HCT116 (cell line): ENCODE results near the gene NENF. TPM values are rescaled to one million over a fixed set of nuclear protein-coding genes. Genes with fewer than 3 reads are reported as not detected.

Experiments
- ATAC-seq: fragments of 200-7000 bp; cut with Tn5 transposase; 2 replicates; pipeline ENCODE4 v1.9.1; 2020; ENCODE audit warnings: mild to moderate bottlenecking, moderate library complexity
- BruUV-seq: library from RNA; stranded (reverse); fragments of 400-500 nt; replicated peaks from 2 replicates; lab custom pipeline; 2021; lab: Mats Ljungman, UMichigan
- CTCF ChIA-PET: fragments of 300-600 bp; sonication (Branson Sonifier 250); formaldehyde crosslinking; loops from one replicate; lab custom pipeline; 2021; ENCODE audit warnings: antibody characterized with exemption; lab: Charles Lee
- POLR2A ChIA-PET: fragments of 300-600, 350-600 bp; sonication (Branson Sonifier 250); formaldehyde crosslinking; loops from one replicate; lab custom pipeline; 2021; ENCODE audit warnings: antibody characterized with exemption; lab: Charles Lee
- RAD21 ChIA-PET, 2 experiments: fragments of 300-600 bp; sonication (Branson Sonifier 250); formaldehyde crosslinking; loops; one replicate each; lab custom pipeline; 2023; ENCODE audit warnings: low total read pairs in 2 of 2; ENCODE audit not compliant: uncharacterized antibody in 2 of 2, unreplicated experiment in 2 of 2, low non-redundant PET in 1 of 2; lab: Charles Lee
- DNase-seq: peaks from one replicate; pipeline ENCODE4 v3.0.0-alpha.2; 2010; ENCODE audit warnings: low read depth, low spot score
- H2AFZ ChIP-seq: fragments of 200-600 bp; shearing (Covaris generic), sonication (generic); 2 replicates; pipeline ENCODE4 v1.6.1; 2017; ENCODE audit warnings: low read depth, mixed run types, mixed read lengths, antibody characterized with exemption, low read length; ENCODE audit not compliant: poor library complexity, severe bottlenecking
- H3K27ac ChIP-seq: 2 replicates; pipeline ENCODE4 v1.5.1; 2012; ENCODE audit warnings: low read depth, low read length
- H3K27me3 ChIP-seq: fragments of 200-600 bp; sonication (generic); 2 replicates; pipeline ENCODE4 v1.6.1; 2016; ENCODE audit warnings: mixed run types, low read length, mixed read lengths; ENCODE audit not compliant: insufficient read depth
- H3K36me3 ChIP-seq, 2 experiments: fragments of 200-500 bp in 1 of 2; fragments of 200-600 bp in 1 of 2; sonication (Bioruptor generic) in 1 of 2; sonication (generic) in 1 of 2; 2 replicates each; pipeline versions ENCODE4 v1.5.1 to v1.6.1; 2014 to 2016; ENCODE audit warnings: low read length in 2 of 2, inconsistent platforms in 1 of 2, mixed read lengths in 1 of 2, mixed run types in 1 of 2; ENCODE audit not compliant: insufficient read depth in 2 of 2, control insufficient read depth in 1 of 2
- H3K4me1 ChIP-seq, 2 experiments: fragments of 200-600 bp in 1 of 2; sonication (generic) in 1 of 2; 2 replicates each; pipeline versions ENCODE4 v1.5.1 to v1.6.1; 2012 to 2017; ENCODE audit warnings: low read length in 2 of 2, inconsistent platforms in 1 of 2, mild to moderate bottlenecking in 1 of 2, mixed read lengths in 1 of 2, mixed run types in 1 of 2, moderate library complexity in 1 of 2; ENCODE audit not compliant: insufficient read depth in 2 of 2, control insufficient read depth in 1 of 2
- H3K4me2 ChIP-seq: fragments of 200-600 bp; sonication (generic); 2 replicates; pipeline ENCODE4 v1.6.1; 2017; ENCODE audit warnings: mixed run types, low read length, mixed read lengths
- H3K4me3 ChIP-seq, 2 experiments: fragments of 200-600 bp in 1 of 2; sonication (generic) in 1 of 2; replicated peaks in 1 of 2; 2 replicates each; pipeline ENCODE4 v1.5.1; 2011 to 2016; ENCODE audit warnings: low read length in 2 of 2, control low read depth in 1 of 2, low read depth in 1 of 2, mild to moderate bottlenecking in 1 of 2, mixed read lengths in 1 of 2, mixed run types in 1 of 2
- H3K79me2 ChIP-seq: fragments of 200-600 bp; sonication (generic); 2 replicates; pipeline ENCODE4 v1.6.1; 2017; ENCODE audit warnings: mild to moderate bottlenecking, mixed run types, low read length, moderate library complexity, mixed read lengths; ENCODE audit not compliant: insufficient read depth
- H3K9ac ChIP-seq: fragments of 200-600 bp; sonication (generic); 2 replicates; pipeline ENCODE4 v1.6.1; 2016; ENCODE audit warnings: low read length, mixed read lengths
- H3K9me2 ChIP-seq: fragments of 200-600 bp; sonication (generic), shearing (Covaris generic); 2 replicates; pipeline ENCODE4 v1.6.1; 2017; ENCODE audit warnings: mixed run types, mild to moderate bottlenecking, moderate library complexity; ENCODE audit not compliant: insufficient read depth
- H3K9me3 ChIP-seq, 2 experiments: fragments of 200-500 bp in 1 of 2; fragments of 200-600 bp in 1 of 2; sonication (Bioruptor generic) in 1 of 2; sonication (generic) in 1 of 2; 2 replicates each; pipeline ENCODE4 v1.6.1; 2014 to 2017; ENCODE audit warnings: low read length in 2 of 2, mixed read lengths in 2 of 2, inconsistent platforms in 1 of 2, low read depth in 1 of 2, mild to moderate bottlenecking in 1 of 2, mixed run types in 1 of 2, moderate library complexity in 1 of 2; ENCODE audit not compliant: control insufficient read depth in 1 of 2, insufficient read depth in 1 of 2
- H4K20me1 ChIP-seq: fragments of 200-600 bp; sonication (generic), shearing (Covaris generic); 2 replicates; pipeline ENCODE4 v1.6.1; 2017; ENCODE audit warnings: mixed run types, mild to moderate bottlenecking, moderate library complexity; ENCODE audit not compliant: insufficient read depth
- CEBPB ChIP-seq: IDR thresholded peaks from 2 replicates; pipeline ENCODE4 v1.6.1; 2012; ENCODE audit warnings: low read depth
- EGR1 ChIP-seq: IDR thresholded peaks from 2 replicates; pipeline ENCODE4 v1.6.1; 2012; ENCODE audit warnings: low read depth
- ELF1 ChIP-seq: IDR thresholded peaks from 2 replicates; pipeline ENCODE4 v1.6.1; 2012; ENCODE audit warnings: low read depth, borderline replicate concordance
- EZH2phosphoT487 ChIP-seq: fragments of 200-600 bp; IDR thresholded peaks from 2 replicates; pipeline ENCODE4 v1.6.1; 2018; ENCODE audit warnings: antibody characterized with exemption, borderline replicate concordance
- FOSL1 ChIP-seq: IDR thresholded peaks from 2 replicates; pipeline ENCODE4 v1.6.1; 2012; ENCODE audit warnings: low read depth
- JUND ChIP-seq: IDR thresholded peaks from 2 replicates; pipeline ENCODE4 v1.6.1; 2012
- POLR2A ChIP-seq: IDR thresholded peaks from 2 replicates; pipeline ENCODE4 v1.7.0; 2011; ENCODE audit warnings: borderline replicate concordance; ENCODE audit not compliant: insufficient read depth, insufficient read length; ENCODE audit errors: extremely low read depth
- SIN3A ChIP-seq: IDR thresholded peaks from 2 replicates; pipeline ENCODE4 v1.6.1; 2012; ENCODE audit warnings: low read depth
- SP1 ChIP-seq: IDR thresholded peaks from 2 replicates; pipeline ENCODE4 v1.6.1; 2012; ENCODE audit warnings: low read depth
- SRF ChIP-seq: IDR thresholded peaks from 2 replicates; pipeline ENCODE4 v1.6.1; 2012; ENCODE audit warnings: low read depth
- TCF7L2 ChIP-seq: IDR thresholded peaks from 2 replicates; pipeline ENCODE4 v1.7.0; 2011; ENCODE audit warnings: borderline replicate concordance, inconsistent platforms; ENCODE audit not compliant: insufficient read depth, insufficient read length; ENCODE audit errors: extremely low read depth
- YY1 ChIP-seq: IDR thresholded peaks from 2 replicates; pipeline ENCODE4 v1.6.1; 2011; ENCODE audit warnings: low read length, low read depth, moderate library complexity, mild to moderate bottlenecking; ENCODE audit not compliant: insufficient replicate concordance; ENCODE audit errors: extremely low read depth
- ZFX ChIP-seq: fragments of 450-650 bp; IDR thresholded peaks from 2 replicates; pipeline ENCODE4 v1.6.1; 2017
- ZNF274 ChIP-seq: fragments of 200-500 bp; sonication (Bioruptor generic); IDR thresholded peaks from 2 replicates; pipeline ENCODE4 v1.6.1; 2014; ENCODE audit warnings: mild to moderate bottlenecking, low read depth, low read length, inconsistent platforms
- intact Hi-C: fragments of 100-400 bp; cut with micrococcal nuclease; formaldehyde crosslinking; loops from 2 replicates; pipeline ENCODE4 v1.10.0; 2022
- total RNA-seq: library from RNA; stranded (reverse); gene quantifications from one replicate; pipeline ENCODE4 v1.2.1, GENCODE V29; 2021; ENCODE audit not compliant: unreplicated experiment
- TF ChIP-seq, protein P1 (sequence below): IDR thresholded peaks from 2 replicates; pipeline ENCODE4 v1.6.1; 2012; ENCODE audit warnings: low read depth
- TF ChIP-seq, protein P2 (sequence below): IDR thresholded peaks from 2 replicates; pipeline ENCODE4 v1.6.1; 2012
- TF ChIP-seq, protein P3 (sequence below), 3 experiments: fragments of 200-600 bp in 1 of 3; sonication (generic) in 1 of 3; IDR thresholded peaks in 2 of 3; conservative IDR thresholded peaks in 1 of 3; 2 replicates each; pipeline ENCODE4 v1.5.1; 2012 to 2017; ENCODE audit warnings: low read depth in 2 of 3, low read length in 2 of 3, antibody characterized with exemption in 1 of 3, borderline replicate concordance in 1 of 3, control low read depth in 1 of 3, mild to moderate bottlenecking in 1 of 3, mixed read lengths in 1 of 3, mixed run types in 1 of 3, moderate library complexity in 1 of 3; ENCODE audit not compliant: insufficient read depth in 1 of 3
- TF ChIP-seq, protein P4 (sequence below): IDR thresholded peaks from 2 replicates; pipeline ENCODE4 v1.6.1; 2012

Gene NENF
- total RNA-seq, 1 experiment from 2014 or later, result 78.4 TPM

DNA sequence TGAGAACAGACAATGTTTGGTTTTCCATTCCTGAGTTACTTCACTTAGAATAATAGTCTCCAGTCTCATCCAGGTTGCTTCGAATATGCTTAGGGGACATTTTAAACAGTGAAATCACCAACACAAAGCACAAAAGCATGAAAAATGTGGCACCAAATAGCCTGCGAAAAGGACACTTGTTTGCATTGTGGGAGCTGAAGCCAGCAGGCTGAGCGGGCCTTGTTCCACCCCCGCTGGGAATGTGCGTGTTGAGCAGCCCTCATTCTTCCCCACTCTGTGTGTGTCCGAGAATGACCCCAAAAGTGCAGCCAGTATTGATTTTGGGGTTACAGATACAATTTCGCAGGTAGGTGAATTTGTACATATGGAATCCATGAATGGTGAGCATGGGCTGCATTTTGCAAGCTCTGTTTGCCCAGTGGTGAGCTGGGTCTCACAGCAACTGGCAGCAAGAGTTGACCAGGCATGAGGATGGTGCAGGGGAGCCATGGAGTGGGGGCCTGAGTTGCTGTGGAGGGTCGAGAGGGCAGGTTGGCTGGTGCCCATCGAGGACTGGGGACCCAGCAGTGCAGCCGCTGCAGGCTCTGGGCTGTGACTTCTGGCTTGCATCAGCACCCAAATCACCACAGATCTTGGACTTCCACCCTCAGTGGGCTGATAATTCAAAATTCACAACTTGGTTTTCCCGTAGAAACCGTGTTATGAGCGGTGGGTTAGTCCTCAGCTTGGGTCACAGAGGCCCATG is 29.4 kb downstream of the NENF start (continued):
- TF ChIP-seq, protein P1, sequence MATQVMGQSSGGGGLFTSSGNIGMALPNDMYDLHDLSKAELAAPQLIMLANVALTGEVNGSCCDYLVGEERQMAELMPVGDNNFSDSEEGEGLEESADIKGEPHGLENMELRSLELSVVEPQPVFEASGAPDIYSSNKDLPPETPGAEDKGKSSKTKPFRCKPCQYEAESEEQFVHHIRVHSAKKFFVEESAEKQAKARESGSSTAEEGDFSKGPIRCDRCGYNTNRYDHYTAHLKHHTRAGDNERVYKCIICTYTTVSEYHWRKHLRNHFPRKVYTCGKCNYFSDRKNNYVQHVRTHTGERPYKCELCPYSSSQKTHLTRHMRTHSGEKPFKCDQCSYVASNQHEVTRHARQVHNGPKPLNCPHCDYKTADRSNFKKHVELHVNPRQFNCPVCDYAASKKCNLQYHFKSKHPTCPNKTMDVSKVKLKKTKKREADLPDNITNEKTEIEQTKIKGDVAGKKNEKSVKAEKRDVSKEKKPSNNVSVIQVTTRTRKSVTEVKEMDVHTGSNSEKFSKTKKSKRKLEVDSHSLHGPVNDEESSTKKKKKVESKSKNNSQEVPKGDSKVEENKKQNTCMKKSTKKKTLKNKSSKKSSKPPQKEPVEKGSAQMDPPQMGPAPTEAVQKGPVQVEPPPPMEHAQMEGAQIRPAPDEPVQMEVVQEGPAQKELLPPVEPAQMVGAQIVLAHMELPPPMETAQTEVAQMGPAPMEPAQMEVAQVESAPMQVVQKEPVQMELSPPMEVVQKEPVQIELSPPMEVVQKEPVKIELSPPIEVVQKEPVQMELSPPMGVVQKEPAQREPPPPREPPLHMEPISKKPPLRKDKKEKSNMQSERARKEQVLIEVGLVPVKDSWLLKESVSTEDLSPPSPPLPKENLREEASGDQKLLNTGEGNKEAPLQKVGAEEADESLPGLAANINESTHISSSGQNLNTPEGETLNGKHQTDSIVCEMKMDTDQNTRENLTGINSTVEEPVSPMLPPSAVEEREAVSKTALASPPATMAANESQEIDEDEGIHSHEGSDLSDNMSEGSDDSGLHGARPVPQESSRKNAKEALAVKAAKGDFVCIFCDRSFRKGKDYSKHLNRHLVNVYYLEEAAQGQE, result no peak
- TF ChIP-seq EGR1 (no peak), SRF (no peak)
- TF ChIP-seq, protein P2, sequence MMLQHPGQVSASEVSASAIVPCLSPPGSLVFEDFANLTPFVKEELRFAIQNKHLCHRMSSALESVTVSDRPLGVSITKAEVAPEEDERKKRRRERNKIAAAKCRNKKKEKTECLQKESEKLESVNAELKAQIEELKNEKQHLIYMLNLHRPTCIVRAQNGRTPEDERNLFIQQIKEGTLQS, result no peak

DNA sequence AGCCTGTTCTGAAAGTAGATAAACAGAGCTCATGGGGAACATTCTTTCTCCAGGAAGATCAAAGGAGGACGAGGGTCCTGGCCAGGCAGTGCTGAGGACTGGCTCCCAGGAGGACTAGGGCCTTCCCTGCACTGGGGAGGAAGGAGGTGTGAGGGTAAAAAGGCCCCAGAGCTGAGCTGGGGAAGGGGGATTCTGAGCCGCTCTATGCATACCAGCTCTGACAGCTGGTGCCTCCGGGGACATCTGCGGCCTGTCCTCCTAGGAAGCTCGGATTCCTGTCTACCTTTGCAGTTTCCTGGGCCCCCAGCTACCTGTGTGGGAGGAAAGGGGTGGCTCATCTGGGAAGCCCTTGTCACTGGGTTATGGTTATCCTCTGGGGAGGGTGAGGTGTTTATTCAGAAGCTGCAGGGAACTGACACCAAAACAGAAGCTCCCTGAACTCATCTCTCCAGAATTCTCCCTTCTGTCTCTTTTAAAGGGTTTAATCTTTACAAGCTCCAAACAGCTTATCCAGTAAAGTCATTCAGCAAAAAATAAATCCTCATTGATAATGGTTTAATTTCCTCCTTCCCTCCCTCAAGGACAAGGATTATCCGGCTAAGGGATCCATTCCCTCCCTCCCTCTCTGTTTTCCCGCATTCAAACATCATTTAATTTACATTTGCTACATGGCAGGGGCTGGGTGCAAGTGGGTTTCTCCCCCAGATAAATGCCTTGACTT is 31.0 kb downstream of the NENF start:
- no peaks in the 10 kb centered on the region for H3K79me2 ChIP-seq
- H4K20me1 ChIP-seq, result no peaks in the 10 kb centered on the region
- no peak overlapping the region for H3K9ac ChIP-seq
- TF ChIP-seq SRF, result no peak
- no peak for TF ChIP-seq EZH2phosphoT487
- no peak for TF ChIP-seq TCF7L2
- no peak for TF ChIP-seq ZNF274
- TF ChIP-seq SIN3A, result no peak
- no peak for TF ChIP-seq JUND
- no peak for TF ChIP-seq ZFX
- TF ChIP-seq ELF1, result no peak
- TF ChIP-seq, protein P2, result no peak
- no peak for TF ChIP-seq POLR2A
- no peak for TF ChIP-seq CEBPB
- TF ChIP-seq, protein P3, sequence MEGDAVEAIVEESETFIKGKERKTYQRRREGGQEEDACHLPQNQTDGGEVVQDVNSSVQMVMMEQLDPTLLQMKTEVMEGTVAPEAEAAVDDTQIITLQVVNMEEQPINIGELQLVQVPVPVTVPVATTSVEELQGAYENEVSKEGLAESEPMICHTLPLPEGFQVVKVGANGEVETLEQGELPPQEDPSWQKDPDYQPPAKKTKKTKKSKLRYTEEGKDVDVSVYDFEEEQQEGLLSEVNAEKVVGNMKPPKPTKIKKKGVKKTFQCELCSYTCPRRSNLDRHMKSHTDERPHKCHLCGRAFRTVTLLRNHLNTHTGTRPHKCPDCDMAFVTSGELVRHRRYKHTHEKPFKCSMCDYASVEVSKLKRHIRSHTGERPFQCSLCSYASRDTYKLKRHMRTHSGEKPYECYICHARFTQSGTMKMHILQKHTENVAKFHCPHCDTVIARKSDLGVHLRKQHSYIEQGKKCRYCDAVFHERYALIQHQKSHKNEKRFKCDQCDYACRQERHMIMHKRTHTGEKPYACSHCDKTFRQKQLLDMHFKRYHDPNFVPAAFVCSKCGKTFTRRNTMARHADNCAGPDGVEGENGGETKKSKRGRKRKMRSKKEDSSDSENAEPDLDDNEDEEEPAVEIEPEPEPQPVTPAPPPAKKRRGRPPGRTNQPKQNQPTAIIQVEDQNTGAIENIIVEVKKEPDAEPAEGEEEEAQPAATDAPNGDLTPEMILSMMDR (IDR thresholded peaks at IDR 0.05 in 2 of 3, conservative IDR thresholded peaks at IDR 0.05 in 1 of 3; ENCODE audit: borderline replicate concordance in 1 of 3, insufficient read depth in 1 of 3, low read depth in 2 of 3, low read length in 2 of 3), result no peak
- TF ChIP-seq, protein P4, sequence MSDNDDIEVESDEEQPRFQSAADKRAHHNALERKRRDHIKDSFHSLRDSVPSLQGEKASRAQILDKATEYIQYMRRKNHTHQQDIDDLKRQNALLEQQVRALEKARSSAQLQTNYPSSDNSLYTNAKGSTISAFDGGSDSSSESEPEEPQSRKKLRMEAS, result no peak
- TF ChIP-seq FOSL1, result no peak
- no peak for TF ChIP-seq YY1
- no peak for TF ChIP-seq SP1
- no peak overlapping the region for H2AFZ ChIP-seq
- no peak overlapping the region for H3K27ac ChIP-seq
- no peak overlapping the region for H3K4me2 ChIP-seq
- intact Hi-C loops, result no loop called here
- H3K27me3 ChIP-seq, result no peaks in the 10 kb centered on the region
- ATAC-seq (no peak), DNase-seq (no peak)
- no peak overlapping the region for H3K4me3 ChIP-seq
- H3K4me1 ChIP-seq, result peaks cover 15 to 25% of the 10 kb centered on the region in 2 experiments
- ChIA-PET RAD21 (no interaction called here), POLR2A (interaction anchor here (2.0 kb wide), 1 partner anchor 145 kb away, joined by 5 read pairs; the partner anchor contains the start of gene ATF3), CTCF (interaction anchor here (1.2 to 1.8 kb wide), 2 partner anchors 201 to 393 kb away, joined by 3 to 6 read pairs; no protein-coding TSS in a partner anchor)
- H3K9me3 ChIP-seq, result no peaks in the 10 kb centered on the region
- BruUV-seq, result no TSS peak
- no peaks in the 10 kb centered on the region for H3K9me2 ChIP-seq
- no peaks in the 10 kb centered on the region for H3K36me3 ChIP-seq
